COLO668 (cell line): ENCODE results near the gene GUCA2A.
"Not testable (repeated sequence)": the region's sequence is repeated elsewhere in the genome, so short reads cannot be mapped to it uniquely, and the experiment has no call there.

Experiments used
- DNase-seq: peaks from one replicate; lab custom pipeline; 2025; ENCODE audit not compliant: unreplicated experiment; lab: John Stamatoyannopoulos, UW

The GUCA2A gene, protein sequence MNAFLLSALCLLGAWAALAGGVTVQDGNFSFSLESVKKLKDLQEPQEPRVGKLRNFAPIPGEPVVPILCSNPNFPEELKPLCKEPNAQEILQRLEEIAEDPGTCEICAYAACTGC

DNA sequence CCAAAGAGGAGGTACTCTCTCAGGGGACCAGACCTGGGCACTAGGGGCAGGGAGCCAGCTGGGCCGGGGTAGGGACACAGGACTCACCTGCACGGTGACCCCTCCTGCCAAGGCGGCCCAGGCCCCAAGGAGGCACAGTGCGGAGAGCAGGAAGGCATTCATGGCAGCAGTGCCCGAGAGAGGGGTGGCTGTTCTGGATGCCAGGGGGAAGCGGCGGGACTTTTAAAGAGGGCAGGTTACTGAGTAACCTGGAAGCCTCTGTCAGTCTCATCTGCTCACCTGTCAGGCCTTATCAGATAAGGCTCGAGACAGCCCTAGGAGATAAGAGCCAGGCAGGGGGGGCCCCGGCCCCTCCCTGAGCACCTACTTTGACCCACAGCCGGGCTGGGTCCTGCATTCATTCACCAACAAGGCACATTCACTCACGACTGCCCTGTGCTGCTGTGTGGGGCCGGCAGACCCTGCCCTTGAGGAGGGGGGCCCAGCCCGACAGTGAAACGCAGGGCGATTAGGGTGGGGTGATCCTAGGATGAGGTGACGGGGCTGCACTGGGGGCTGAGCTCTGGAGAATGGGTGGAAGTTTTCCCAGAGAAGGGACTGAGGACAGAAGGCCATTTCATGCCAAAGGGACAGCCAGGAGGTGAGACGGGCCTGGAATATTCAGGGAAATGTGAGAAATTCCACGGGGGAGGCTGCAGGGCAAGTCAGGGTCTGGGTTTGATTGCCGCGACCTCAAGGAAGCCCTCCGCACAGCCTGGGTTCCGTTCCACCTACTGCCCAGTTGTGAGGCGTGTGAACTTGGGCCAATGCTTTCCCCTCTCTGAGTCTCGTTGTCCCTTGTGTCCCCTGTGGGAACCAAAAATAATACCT is at the start of gene GUCA2A:
Gene GUCA2A (minus strand): TSS at position 195 of the 870 bp plus-strand sequence. CDS start 33 bp downstream, at position 162.
- DNase-seq, result no peak

DNA sequence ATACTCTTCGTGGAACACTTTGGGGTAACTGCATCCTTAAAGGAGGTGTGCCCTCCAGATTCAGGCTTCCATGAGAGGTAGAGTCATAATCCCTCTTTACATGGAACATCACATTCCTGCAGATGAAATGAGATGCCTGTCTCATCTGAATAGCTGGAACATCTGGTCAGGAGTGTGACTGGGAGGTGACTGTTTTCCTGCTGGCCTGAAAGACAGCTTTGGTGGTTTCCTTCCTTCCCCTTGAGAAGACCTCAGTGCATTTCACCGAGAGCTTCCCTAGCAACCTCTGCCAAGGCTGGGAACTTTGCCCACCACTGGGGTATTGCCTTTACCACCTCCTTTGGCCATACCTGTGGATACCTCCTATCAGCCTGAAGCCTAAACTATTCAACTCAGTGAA is 46.7 kb upstream of the GUCA2A start:
- DNase-seq, result no peak

DNA sequence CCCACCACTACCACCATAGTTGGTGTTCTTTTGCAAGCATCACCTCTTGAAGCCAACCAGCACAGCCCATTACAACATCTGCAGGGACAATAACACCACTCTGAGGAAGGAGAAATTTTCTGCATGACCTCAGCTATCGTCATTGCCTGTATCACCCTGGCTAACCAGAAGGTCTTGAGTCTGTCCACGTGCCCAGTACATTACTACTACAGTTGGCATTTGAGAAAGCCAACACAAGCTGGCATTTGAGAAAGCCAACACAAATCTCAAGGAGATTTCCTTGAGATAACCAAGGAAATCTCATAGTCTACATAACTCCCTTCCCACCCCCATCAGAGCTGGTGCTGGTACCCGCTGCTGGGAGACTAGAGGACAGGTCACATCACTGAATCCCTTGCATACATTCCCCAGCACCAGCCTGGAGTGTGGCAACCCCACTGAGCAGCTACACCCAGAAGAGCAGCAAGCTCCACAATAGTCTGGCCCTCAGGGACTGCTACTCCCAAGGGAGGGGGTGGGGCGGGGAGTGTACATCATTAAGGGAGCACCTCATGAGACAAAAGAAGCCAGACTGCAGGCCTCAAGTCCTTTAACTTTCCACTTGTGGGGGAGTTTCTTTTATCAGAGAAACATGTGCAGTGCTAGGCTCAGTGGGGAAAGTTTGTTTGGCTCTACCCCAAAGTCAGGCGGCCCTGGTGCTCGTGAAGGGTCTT is 46.0 kb upstream of the GUCA2A start:
- no peak for DNase-seq

DNA sequence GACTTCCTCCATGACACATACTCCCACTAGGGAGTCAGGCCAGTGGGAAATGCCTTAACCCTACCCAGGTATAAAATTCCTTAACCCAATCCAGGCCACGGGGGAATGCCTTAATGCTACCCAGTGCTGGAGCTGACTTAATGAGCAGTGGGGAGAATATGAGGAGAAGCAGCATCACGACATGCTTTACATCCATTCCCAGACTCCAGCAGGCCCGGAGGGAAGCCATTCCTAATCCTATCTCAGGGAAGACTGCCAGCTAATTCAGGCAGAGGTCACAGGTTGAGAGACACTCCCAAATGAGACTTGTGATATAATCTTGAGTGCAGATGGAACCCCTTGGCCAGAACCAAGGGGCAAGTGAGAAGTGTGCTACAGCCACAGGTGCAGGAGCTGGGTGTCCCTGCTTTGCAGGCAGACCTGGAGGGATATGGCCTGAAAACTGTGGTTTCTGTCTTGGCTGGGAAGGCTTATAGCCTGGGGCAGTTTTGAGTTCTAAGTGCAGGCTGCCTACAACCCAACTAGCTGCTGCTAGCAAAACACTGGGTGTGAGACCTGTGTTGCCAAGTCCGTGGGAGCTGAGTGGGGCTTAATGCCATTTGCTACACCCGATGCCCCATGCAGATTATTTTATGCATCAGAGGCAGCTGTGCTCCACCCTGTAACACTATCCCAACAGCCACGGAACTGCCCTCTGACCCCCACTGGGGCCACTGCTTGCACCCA is 45.1 kb upstream of the GUCA2A start:
- DNase-seq, result no peak

DNA sequence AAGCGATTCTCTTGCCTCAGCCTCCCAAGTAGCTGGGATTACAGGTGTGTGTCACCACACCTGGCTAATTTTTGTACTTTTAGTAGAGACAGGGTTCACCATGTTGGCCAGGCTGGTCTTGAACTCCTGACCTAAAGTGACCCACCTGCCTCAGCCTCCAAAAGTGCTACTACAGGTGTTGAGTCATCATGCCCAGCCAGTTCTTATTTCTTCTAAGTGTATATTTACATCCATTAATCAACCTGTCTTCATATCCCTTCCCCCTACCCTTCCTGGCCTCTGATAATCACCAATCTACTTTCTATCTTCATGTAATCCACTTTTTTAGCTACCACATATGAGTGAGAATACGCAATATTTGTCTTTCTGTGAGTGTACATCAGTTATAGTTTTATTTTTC is 42.4 kb upstream of the GUCA2A start:
- DNase-seq, result not testable (repeated sequence)

DNA sequence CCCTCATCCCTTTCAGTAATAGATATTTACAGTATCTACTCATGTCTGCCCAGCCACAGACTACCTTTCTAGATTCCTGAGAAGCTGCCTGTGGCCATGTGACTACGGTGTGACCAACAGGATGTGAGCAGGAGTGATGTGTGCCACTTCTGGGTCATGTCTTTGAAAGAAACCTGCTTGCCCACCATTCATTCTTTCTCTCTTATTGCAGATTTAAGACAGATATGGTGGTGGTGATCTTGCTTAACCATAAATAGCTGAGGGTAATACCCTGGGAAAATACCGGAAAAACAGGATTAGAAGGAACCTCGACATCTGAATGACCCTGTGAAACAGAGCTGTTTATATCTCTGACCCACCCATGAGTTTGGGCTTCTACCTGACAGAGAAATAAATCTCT is 41.6 kb upstream of the GUCA2A start:
- DNase-seq, result no peak

DNA sequence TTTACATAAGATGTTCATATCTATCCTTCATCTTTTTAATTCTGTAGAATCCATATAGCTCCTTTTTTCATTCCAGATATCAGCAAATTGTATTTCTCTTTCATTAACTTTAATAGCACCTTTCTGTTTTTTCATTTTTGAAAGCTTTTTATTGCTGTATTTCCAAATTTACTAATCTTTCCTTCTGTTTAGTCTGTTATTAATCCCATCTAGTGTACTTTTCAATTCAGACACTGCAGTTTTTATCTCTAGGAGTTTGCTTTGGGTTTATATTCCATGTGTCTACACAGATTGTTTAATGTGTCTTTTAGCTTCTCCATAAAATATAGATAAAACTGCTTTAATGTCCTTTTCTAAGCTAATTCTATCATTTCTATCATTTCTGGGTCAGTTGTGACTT is 37.4 kb upstream of the GUCA2A start:
- DNase-seq, result no peak

DNA sequence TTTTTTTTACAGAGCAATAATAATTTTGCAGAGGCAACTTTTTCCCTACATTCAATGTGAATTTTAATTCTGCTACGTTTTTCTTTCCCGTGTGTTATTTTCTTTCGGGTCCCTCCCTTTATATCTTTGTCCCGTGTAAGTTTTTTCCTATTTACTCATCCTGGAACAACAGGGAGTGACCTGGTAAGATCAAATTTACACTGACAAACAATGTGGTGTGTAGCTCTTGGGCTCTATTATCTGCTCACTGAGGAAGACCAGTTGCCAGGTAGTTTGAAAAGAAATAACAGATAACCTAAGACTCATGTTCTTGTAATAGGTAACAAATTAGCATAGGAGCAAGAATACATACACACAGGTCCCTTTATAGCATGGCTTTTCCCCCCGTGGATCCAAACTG is 33.7 kb upstream of the GUCA2A start:
- no peak for DNase-seq

DNA sequence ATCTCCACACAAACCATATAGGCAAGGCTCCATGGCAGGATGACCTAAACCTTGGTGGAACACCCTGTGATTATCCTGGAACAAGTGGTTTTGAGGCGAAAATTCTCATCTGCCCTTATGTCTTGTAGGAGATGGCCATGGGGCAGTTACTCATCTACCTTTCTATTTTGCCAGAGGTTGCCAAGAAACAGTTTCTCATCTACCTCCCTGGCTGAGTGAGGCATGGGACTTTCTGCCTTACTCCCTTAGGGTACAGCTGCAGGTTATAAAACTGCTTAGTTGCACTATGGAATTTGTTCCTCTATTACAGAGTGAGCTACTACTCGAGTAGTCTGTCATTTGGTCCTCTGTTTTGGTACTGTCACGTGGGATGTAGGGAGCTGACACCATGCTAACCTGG is 31.3 kb upstream of the GUCA2A start:
- DNase-seq, result no peak

DNA sequence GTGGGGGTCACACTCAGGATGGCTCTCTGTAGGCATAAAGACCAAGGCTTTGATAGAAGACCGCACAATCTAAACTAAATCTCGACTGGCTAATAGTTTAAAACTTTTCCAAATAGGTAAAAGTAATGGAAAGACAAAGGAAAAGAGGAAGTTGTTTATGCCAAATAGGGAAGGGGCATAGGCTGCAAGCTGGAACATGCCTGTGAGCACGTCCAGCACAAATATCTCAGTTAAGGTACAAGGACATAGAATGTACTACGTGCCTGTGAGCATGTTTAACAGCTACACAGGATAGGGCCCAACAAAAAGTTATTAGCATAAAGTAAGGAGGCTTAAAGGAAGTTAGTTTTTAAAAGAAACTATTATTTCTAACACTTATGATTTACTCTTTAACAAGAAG is 27.6 kb upstream of the GUCA2A start:
- DNase-seq, result no peak

DNA sequence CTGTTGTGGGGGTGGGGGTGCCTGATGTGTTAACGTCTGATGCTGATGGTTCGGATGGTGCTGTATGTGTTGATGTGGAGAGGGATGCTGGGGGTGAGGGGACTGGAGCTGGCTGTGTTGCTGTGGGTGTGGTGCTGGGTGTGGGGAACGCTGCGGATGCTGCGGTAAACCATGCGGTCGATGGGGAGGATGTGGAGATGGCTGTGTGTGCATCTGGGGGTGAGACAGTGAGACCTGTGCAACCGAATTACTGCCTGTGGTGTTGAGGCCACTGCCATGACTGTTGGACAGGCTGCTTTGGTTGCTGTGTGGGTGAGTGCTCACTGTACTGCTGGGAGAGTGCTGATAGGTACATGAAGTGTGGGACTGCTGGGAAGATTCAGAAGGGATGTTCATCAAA is 26.8 kb upstream of the GUCA2A start:
- no peak for DNase-seq

DNA sequence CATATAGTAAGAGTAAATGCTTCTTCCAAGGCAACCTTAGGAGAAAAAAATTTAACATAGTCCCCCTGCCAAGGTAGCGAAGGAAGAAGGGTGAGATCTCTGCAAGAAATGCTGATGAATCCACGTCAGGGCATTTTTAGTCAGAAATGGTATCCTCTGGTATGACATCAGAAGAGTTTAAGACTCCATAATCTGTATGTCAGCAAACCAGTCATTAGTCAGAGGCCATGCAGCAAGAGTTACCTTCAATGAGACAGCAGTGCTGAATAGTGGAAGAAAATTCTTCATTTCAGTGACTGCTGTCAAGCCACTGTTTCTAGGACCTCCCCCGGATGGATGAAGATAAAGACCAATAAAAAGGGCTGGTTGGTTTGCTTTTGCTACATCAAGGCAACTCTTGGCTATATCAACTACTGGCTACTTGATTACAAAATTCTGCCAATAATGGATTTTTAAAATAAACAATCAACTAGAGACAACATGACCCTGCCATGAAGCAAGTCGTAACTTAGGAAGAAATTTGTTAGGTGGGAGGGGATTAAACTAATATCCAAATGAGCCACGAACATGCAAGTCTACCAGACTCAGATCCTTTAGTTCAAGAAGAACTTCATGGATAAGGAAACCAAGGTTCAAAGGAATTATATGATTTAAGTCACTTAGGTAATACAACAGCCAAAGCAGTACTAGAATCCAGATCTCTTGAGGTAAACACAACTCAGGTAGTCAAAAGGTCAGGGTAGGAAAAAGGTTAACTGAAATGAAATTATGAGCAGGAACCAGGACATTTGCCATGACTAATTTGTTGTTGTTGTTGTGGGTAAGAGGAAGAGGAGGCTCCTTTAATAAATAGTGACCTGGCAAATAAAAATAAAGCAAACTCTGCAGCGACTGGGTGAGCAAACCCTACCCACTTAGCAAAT is 25.6 kb upstream of the GUCA2A start:
- no peak for DNase-seq

DNA sequence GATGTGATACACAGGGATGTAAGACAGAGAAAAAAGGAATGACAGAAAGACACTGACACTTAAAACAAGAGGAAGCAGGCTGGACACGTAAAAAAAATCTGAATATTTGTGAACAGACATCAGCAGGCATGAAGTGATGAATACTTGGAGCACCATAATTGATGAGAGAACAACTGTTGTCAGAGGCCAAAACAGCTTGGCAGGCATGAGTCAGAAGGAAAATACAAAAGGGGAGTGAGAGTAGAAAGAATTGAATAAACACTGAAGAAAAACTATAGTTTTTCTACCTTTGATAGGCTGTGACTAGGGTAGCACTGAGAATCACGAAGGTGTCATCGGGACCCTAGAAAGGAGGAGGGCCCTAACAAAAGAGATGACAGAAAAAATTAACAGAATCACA is 21.6 kb upstream of the GUCA2A start:
- DNase-seq, result no peak

DNA sequence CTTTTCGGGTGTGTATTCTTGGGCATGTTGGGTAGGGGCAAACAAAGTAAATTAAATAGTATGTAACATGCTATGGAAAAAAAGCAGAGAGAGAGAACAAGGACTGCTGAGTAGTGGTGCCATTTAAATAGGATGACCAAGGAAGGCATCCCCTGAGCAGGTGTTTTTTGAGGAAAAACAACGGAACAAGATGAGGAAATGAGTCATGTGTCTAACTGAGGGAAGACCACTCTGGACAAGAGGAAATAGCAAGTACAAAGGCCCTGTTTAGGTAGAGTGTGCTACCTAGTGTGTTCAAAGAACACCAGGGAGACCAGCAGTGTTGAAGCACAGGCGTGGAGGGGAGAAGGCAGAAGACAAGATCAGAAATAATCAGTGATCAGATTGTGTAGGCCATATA is 20.1 kb upstream of the GUCA2A start:
- no peak for DNase-seq

DNA sequence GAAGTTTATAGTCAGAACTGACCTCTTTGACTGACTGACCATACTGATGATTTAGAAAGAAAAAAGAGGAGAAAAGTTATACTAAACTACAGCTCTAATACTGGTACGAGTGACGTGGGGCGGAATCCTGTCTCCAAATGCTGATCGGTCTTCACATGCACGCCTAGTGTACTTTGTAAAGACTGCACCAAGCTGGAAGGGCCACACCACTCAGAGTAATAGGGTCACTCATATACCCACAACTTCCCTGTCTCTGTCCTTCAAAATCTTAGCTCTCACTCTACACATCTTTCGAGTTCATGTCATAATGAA is 19.4 kb upstream of the GUCA2A start:
- no peak for DNase-seq

DNA sequence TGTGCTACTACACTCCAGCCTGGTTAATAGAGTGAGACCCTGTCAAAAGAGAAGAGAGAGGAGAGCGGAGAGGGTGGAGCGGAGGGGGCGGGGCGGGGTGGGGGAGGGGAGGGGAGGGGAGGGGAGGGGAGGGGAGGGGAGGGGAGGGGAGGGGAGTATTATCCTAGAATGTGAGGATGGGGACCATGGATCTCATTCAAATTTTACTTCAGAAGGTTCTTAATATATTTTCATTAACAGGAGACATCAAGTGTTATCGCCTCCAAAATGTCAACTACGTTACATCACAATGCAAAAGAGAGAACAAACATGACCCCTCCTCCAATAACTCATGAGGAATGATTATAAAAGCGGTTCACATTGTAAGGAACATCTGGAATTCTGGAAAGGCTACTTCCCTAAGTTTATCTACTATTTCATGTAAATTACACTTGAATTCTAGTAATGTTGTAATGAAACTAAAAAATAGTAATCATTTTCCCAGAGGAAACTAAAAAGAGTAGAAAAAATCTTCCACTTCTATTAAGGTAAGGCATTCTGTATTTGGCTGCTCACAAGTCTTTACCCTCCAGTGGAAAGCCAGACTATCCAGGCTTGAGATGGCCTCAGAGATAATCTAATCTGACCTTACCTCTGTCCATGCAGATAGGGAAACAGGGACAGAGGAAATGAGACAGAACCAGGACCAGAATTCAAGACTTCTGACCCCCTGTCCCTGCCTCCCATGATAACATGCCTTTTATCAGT is 18.8 kb upstream of the GUCA2A start:
- DNase-seq, result no peak

DNA sequence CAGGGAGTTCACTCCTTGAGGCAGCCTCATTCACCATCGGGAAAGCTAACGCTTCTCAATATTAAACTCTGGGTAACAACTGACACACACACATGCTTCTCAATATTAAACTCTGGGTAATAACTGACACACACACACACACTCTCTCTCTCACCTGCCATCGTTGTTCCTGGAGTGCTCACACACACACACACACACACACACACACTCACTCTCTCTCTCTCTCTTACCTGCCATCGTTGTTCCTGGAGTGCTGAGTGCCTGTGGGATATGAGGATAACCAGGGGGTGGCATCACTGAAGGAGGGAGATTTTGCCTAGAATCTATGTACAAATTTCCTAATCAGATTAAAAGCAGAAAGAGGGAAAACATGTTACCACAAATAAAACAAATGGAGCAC is 17.1 kb upstream of the GUCA2A start:
- DNase-seq, result no peak

DNA sequence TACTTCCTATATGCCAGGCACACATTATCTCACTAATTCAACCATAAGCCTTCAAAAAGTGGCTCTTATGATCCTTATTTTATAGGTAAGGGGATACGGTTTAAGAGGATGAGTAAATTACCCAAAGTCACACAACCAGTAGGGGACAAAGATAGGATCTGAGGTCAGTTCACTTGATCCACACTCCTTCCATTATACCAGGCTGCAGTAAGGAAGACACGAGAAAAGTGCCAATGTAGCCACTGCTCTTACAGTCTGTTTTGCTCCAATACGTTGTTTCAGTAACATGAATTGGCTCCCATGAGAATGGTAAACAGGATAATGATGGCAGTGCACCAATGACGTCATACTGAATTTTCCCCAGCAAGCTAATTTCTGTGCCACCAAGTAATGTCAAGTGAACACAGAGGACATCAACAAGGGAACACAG is 15.4 kb upstream of the GUCA2A start:
- no peak for DNase-seq

DNA sequence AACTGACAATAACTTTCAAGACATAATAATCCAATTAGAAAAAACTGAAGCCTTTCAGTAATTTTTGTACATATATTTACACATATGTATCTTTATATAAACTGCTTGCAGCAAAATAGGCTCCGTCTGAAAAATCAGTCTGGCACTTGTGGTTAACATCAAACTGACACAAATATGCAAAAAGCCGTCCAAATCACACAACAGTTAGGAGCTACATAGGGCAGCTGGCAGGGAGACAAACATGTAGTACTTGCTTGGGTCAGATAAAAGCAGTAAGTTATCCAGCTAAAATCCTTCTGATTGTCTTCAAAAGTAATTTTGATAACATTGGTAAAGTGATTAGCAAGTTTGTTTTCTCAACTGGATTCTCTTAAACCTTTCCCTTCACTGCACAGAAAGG is 14.7 kb upstream of the GUCA2A start:
- DNase-seq, result no peak

DNA sequence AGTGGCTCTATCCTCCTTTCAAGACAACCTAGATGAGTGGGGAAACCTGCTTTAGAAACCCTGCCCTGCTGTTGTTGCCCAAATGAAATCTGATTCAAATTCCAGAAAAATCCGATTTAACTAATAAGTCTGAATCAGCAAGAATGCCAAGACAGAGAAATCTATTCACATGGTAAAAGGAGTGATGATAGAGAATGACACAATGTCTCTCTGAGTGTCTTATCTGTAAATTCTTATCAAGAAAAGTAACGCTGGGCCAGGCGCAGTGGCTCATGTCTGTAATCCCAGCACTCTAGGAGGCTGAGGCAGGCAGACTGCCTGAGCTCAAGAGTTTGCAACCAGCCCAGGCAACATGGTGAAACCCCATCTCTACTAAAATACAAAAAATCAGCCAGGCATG is 13.7 kb upstream of the GUCA2A start:
- DNase-seq, result no peak
